D341Med (cell line): Measurements from ENCODE around the gene ADPRM.

Source experiments
- DNase-seq: peaks from one replicate; pipeline ENCODE4 v3.0.0; 2012; ENCODE audit warnings: low spot score

Gene ADPRM

DNA sequence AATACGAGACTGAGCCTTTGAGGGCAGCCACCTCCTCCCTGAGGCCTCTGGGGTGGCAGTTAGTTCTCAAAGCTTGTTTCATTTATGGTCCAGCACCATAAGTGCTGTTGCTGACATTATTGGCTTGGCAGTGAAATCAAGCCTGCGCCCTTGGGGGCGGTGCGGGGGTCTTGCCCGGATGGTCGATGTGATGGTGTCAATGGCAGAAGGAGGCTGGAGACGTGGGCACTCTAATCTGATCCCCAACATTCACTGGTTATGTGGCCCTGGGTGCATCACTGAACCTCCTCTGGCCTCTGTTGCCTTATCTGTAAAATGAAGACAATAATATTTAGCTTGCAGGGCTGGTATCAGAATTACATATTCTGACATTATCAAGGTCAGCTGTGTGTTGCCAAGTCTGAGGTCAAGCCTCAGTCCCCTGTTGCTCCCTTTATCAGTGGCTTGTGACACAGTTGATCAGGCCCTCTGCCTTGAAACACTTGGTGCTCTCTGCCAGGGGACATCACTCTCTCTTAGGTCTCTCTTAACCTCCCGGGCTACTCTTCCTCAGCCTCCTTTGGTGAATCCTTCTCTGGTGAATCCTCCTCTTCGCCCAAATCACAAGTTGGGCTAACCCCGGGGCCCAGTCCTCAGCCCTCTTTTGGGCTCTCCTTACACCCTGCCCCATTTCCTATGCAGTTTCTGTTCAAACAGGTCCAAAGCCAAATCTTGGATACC is 44.2 kb downstream of the ADPRM start:
- no peak for DNase-seq

DNA sequence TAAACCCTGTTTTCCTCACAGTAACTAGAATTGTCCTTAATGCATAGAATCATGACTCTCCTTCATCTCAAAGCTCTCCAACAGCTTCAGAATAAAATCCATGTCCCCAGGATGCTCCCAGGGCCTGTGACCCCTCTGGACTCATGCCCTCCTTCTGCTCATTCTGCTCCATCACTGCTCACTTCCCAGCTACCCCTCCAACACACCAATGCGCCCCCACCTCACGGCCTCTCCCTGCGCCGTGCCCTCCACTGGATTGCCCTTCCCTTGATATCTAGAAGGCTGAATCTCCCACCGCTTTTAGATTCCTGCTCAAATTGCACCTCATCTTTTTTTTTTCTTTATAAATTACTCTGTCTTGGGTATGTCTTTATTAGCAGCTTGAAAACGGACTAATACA is 45.0 kb downstream of the ADPRM start:
- DNase-seq = no peak

DNA sequence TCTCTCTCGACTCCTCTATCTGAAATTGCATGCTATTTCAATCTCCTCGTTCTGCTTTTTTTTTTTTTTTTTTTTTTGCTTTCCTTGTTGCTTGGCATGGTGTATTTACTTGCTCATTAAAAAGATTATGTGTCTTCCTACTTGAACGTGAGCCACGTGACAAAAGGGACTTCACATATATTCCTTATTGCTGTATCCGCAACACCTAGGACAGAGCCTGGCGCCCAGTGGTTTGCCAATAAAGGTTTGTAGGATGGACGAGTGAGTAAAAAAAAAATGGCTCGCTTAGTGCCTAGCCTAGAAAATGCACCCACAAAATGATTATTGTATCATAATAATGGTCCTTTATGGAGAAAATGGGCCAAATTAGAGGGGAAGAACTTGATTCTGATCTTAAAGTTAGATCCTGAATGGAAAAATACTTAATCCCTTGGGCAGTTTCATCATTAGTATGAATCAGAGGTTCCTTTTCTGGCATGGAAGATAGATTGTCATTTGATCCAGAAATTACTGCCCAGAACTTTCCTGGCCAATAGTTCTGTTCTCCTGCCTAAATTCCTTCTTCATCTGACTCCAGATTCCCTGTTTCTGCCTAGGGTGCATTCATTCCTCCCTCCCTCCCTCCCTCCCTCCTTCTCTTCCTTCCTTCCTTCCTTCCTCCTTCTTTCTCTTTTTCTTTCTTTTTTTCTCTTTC is 46.1 kb downstream of the ADPRM start:
- DNase-seq = no peak

GRCh38 chr17:10744501-10745000 is 47.2 kb downstream of the ADPRM start:
- DNase-seq = no peak

DNA sequence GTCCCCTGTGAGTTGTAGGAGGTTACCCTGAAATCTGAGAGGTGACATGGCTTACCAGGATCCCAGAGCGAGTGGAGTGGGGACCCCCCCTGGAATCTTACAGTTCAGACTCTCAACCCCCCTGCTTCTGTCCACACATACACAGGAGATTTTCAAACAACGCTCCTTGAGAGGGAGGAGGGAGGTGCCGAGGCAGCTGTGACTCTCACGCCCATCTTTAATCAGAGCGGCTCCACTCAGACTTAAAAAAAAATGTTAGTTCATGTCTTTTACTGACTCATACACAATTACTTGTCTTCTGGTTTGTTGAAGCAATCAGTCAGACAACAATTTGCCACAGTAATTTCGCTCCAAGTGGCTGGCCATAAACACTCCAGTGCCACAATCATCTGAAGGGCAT is 47.8 kb downstream of the ADPRM start:
- no peak for DNase-seq

DNA sequence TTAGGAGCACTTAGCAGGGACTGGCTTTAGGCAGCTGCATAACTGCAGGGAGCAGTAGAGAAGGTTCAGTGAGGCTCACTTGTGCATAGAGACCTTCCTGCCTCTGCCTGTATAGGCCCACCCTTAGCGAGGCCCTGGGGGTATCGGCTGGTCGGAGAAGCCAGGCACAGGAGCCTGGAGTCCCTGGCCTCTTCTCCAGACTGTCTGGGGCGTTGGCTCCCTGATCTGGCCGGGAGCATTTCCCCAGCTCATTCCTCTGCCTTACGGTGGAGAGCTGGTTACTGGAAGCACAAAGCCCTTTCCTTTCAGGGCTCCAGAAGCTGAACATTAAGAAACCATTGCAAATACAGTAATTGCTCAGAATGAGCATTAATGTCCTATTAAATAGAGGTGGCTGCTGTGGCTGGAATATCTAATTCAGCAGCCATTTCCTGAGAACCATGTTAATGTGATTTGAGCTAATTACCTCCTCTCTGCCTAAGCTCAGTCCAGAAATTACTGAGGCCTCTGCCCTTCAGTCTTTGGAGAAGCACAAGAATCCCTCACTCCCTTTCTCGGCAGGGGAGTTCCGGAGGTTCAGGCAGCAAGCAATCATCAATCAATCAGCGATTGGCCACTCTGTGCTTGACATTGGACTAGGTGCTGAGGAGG is 51.3 kb downstream of the ADPRM start:
- DNase-seq = no peak

- DNase-seq = no peak
Observed at GRCh38 chr17:10750210-10750609, 52.8 kb downstream of the ADPRM start.

GRCh38 chr17:10751563-10751962 is 54.2 kb downstream of the ADPRM start:
- no peak for DNase-seq

DNA sequence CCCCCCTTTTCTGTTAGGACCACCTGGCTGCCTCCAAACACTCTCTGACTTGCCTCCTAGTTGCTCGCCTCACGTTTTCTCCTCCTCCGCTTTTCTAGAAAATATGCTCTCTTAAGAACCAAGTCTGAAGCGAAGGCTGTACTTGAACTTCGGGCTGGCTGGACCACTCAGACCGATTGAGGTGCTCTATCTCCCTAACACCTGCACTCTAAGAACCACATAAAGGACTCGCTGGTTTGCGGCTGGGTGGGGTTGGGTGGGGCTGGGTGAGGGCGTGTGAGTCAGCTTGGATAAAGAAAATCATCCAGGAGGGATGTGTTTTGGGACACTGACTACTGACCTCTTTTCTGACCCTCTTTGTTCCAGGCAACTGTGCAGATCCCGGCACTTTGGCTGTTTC is 55.3 kb downstream of the ADPRM start:
- no peak for DNase-seq

- DNase-seq = peak; percentile 36
Observed at GRCh38 chr17:10754109-10754508, 56.7 kb downstream of the ADPRM start.

GRCh38 chr17:10754861-10755591 is 57.6 kb downstream of the ADPRM start:
- DNase-seq = no peak

DNA sequence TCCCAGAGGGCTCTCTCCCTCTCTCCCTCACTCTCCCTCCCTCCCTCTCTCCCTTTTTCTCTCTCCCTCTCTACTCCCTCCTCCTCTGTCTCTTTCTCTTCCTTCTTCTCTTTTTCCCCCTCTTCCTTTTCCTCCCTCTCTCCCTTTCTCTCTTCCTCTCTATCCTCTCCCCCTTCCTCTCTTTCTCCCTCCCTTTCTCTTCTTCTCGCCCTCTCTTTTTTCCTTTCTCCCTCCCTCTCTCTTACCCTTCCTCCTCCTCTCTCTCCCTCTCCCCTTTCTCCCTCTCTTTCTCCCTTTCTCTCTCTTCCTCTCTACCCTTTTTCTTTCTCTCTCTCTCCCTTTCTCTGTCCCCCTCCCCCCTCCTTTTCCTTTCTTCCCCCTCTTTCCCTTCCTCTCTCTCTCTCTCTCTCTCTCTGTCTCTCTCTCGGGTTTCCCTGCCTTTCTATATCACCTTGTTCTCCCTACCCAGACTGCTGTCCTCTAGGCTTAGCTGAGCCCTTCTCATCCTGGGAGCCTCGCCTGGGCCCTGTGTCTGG is 58.3 kb downstream of the ADPRM start:
- DNase-seq = no peak

DNA sequence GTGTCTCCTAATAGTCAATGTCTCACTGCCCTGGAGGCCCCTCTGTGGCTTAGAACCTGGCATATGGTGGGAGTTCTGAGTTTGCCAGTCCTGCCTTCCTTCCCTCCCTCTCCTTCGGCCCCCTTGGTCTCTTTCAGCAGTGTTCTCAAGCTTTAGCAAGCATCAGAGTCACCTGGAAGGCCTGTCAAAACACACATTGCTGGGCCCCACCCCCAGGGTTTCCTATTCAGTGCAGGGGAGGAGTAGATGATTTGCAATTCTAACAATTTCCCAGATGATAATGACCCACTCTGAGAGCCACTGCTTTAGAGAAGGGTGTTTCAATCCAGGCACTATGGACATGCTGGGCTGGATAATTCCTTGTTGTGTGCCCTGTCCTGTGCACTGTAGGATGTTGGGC is 58.8 kb downstream of the ADPRM start:
- no peak for DNase-seq

DNA sequence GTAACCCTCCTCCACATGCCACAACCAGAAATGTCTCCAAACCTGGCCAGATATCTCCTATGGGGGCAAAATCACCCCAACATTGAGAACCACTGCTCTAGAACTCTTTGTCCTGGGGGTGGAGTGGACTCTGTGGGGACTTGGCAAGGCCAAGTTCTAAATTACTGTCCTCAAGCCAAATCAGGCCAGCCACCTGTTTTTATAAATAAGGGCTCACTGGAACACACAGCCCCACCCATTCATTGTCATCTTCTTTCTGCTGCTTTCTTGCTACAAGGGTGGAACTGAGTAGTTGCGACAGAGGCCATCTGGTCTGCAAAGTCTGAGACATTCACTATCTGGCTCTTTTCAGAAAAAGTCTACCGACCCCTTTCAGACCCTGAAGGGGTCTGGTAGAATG is 59.2 kb downstream of the ADPRM start:
- no peak for DNase-seq

- DNase-seq = no peak
Observed at GRCh38 chr17:10757067-10757466, 59.7 kb downstream of the ADPRM start.

DNA sequence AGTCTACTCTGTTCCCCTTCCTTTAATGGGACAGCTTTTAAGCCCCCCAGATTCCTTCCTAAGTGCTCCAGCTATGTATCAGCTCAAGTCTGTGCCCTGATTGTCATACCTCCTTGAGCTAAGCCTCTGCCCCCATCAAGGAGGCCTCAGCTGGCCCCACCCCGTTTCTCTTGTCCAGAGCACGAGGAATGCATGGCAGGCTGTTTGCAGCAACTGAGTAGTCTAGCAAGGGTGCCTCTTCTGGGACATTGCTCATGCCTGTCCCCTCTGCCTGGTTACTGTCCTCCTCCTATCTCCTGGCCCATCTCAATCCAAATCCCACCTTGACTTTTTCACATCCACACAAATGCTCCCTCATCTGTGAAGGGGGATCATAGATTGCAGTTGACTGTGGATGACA is 60.3 kb downstream of the ADPRM start:
- no peak for DNase-seq

DNA sequence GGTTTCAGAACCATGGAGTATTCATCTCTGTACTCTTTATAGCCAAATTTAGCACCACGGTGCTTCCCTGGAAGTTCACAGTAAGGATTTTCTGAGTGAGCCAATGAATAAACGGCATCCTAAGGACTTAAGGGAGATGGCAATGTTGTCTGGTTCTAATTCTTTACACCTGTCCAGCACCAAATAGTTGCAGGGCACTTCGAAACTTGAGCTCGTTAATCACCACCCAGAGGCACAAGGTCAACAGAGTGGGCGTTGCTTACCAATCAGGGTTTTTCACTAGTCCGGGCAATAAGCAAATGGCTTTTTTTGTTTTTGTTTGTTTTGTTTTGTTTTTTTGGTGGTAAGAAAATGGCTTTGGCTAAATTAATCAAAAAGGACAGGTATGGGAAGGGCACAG is 60.7 kb downstream of the ADPRM start:
- DNase-seq = no peak
